ENCODE results near the gene ANP32D. TPM values are rescaled to one million over a fixed set of nuclear protein-coding genes. Genes with fewer than 3 reads are reported as not detected.
"Not testable (repeated sequence)": the region's sequence is repeated elsewhere in the genome, so short reads cannot be mapped to it uniquely, and the experiment has no call there.

The ANP32D gene
- total RNA-seq, 1 donor from 2014 or later: not detected

GRCh38 chr12:48508987-48509386 is 36.6 kb downstream of the ANP32D start:
- no peaks in the 10 kb centered on the region for H3K27me3 ChIP-seq
- no peaks in the 10 kb centered on the region for H3K9me3 ChIP-seq
- no peaks in the 10 kb centered on the region for H3K4me1 ChIP-seq
- H3K4me3 ChIP-seq: no peak overlapping the region
- no peak for TF ChIP-seq CTCF (IDR thresholded peaks at IDR 0.05)
- TF ChIP-seq POLR2A (IDR thresholded peaks at IDR 0.05): no peak
- no peak for TF ChIP-seq POLR2AphosphoS5 (IDR thresholded peaks at IDR 0.05; ENCODE audit: insufficient read depth in 1 of 2, low read depth in 1 of 2)
- intact Hi-C loops (cut with DNase I): no loop called here
- H3K36me3 ChIP-seq: no peaks in the 10 kb centered on the region
- H3K27ac ChIP-seq: no peak overlapping the region
- DNase-seq (ENCODE audit: extremely low spot score in 2 of 2): no peak

GRCh38 chr12:48510111-48510510 is 37.8 kb downstream of the ANP32D start:
- Histone ChIP-seq H3K9me3 (no peaks in the 10 kb centered on the region), H3K27me3 (no peaks in the 10 kb centered on the region), H3K27ac (no peak overlapping the region), H3K4me3 (no peak overlapping the region), H3K4me1 (no peaks in the 10 kb centered on the region), H3K36me3 (no peaks in the 10 kb centered on the region)
- intact Hi-C loops (cut with DNase I): no loop called here
- no peak for DNase-seq (ENCODE audit: extremely low spot score in 2 of 2)
- no peak for TF ChIP-seq POLR2A (IDR thresholded peaks at IDR 0.05)
- no peak for TF ChIP-seq POLR2AphosphoS5 (IDR thresholded peaks at IDR 0.05; ENCODE audit: insufficient read depth in 1 of 2, low read depth in 1 of 2)
- TF ChIP-seq CTCF (IDR thresholded peaks at IDR 0.05): no peak

- H3K9me3 ChIP-seq: no peaks in the 10 kb centered on the region
- no peaks in the 10 kb centered on the region for H3K27me3 ChIP-seq
- intact Hi-C loops (cut with DNase I): no loop called here
- no peaks in the 10 kb centered on the region for H3K36me3 ChIP-seq
- no peaks in the 10 kb centered on the region for H3K4me1 ChIP-seq
- no peak overlapping the region for H3K27ac ChIP-seq
- DNase-seq (ENCODE audit: extremely low spot score in 2 of 2): no peak
- no peak for TF ChIP-seq POLR2AphosphoS5 (IDR thresholded peaks at IDR 0.05; ENCODE audit: insufficient read depth in 1 of 2, low read depth in 1 of 2)
- TF ChIP-seq POLR2A (IDR thresholded peaks at IDR 0.05): no peak
- TF ChIP-seq CTCF (IDR thresholded peaks at IDR 0.05): no peak
- H3K4me3 ChIP-seq: no peak overlapping the region
Measured at GRCh38 chr12:48512855-48513254, 40.5 kb downstream of the ANP32D start.

DNA sequence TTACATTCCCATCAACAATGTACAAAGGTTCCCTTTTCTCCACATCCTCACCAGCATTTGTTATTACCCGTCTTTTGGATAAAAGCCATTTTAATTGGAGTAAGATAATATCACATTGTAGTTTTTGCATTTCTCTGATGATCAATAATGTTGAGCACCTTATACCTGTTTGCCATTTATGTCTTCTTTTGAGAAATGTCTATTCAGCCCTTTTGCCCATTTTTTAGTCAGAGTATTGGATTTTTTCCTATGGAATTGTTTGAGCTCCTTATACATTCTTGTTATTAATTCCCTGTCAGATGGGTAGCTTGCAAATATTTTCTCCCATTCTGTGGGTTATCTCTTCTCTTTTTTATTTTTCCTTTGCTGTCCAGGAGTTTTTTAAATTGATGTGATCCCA is 42.4 kb downstream of the ANP32D start:
- H3K4me1 ChIP-seq: no peaks in the 10 kb centered on the region
- H3K27ac ChIP-seq: no peak overlapping the region
- TF ChIP-seq CTCF (IDR thresholded peaks at IDR 0.05): no peak
- TF ChIP-seq POLR2A (IDR thresholded peaks at IDR 0.05): no peak
- TF ChIP-seq POLR2AphosphoS5 (IDR thresholded peaks at IDR 0.05; ENCODE audit: insufficient read depth in 1 of 2, low read depth in 1 of 2): no peak
- H3K9me3 ChIP-seq: no peaks in the 10 kb centered on the region
- H3K36me3 ChIP-seq: no peaks in the 10 kb centered on the region
- H3K4me3 ChIP-seq: no peak overlapping the region
- DNase-seq (ENCODE audit: extremely low spot score in 2 of 2): no peak
- intact Hi-C loops (cut with DNase I): no loop called here
- no peaks in the 10 kb centered on the region for H3K27me3 ChIP-seq

- H3K4me3 ChIP-seq; DNase-seq (ENCODE audit: extremely low spot score in 2 of 2); H3K36me3 ChIP-seq; H3K27me3 ChIP-seq; H3K9me3 ChIP-seq; H3K4me1 ChIP-seq; H3K27ac ChIP-seq; intact Hi-C loops (cut with DNase I): not testable (repeated sequence)
Measured at GRCh38 chr12:48520381-48520780, 48.0 kb downstream of the ANP32D start.

Other genes with a start within 250 kb of the ANP32D start
- gene ZNF641, start 121.6 kb upstream of the ANP32D start, total RNA-seq: 15.5 TPM
- not detected for gene C12orf54, start 9.9 kb downstream of the ANP32D start, total RNA-seq
- not detected for gene OR8S1, start 53.1 kb downstream of the ANP32D start, total RNA-seq
- gene LALBA, start 97.5 kb downstream of the ANP32D start, total RNA-seq: not detected
- gene KANSL2, start 209.7 kb downstream of the ANP32D start, total RNA-seq: 86.2 TPM
- gene CCNT1, start 244.1 kb downstream of the ANP32D start, total RNA-seq: 58.4 TPM